Measurements from ENCODE around the gene SLC7A1. TPM values are rescaled to one million over a fixed set of nuclear protein-coding genes. Genes with fewer than 3 reads are reported as not detected.

SLC7A1 gene
- total RNA-seq, 1 donor from 2014 or later = 1.1 TPM

- ATAC-seq = no peak
- no peak for DNase-seq (ENCODE audit: low spot score)
Observed at GRCh38 chr13:29562786-29563438, 32.6 kb downstream of the SLC7A1 start.

- DNase-seq (ENCODE audit: low spot score) (no peak), ATAC-seq (peak; percentile 63)
Observed at GRCh38 chr13:29561918-29562317, 33.6 kb downstream of the SLC7A1 start.

- DNase-seq (ENCODE audit: low spot score) (no peak), ATAC-seq (no peak)
Observed at GRCh38 chr13:29556742-29557141, 38.7 kb downstream of the SLC7A1 start.

GRCh38 chr13:29551214-29551613, 44.3 kb downstream of the SLC7A1 start:
- ATAC-seq (no peak), DNase-seq (ENCODE audit: low spot score) (no peak)

- DNase-seq (ENCODE audit: low spot score) = no peak
- ATAC-seq = no peak
Observed at GRCh38 chr13:29550430-29550988, 45.0 kb downstream of the SLC7A1 start.

- ATAC-seq (peak; percentile 56), DNase-seq (ENCODE audit: low spot score) (no peak)
Observed at GRCh38 chr13:29548722-29549121, 46.8 kb downstream of the SLC7A1 start.

- DNase-seq (ENCODE audit: low spot score) (no peak), ATAC-seq (peak; percentile 50)
Observed at GRCh38 chr13:29547153-29547552, 48.3 kb downstream of the SLC7A1 start.

- DNase-seq (ENCODE audit: low spot score) (no peak), ATAC-seq (no peak)
Observed at GRCh38 chr13:29546662-29547061, 48.8 kb downstream of the SLC7A1 start.

- ATAC-seq (no peak), DNase-seq (ENCODE audit: low spot score) (no peak)
Observed at GRCh38 chr13:29545988-29546387, 49.5 kb downstream of the SLC7A1 start.

- ATAC-seq (no peak), DNase-seq (ENCODE audit: low spot score) (no peak)
Observed at GRCh38 chr13:29543230-29544215, 52.0 kb downstream of the SLC7A1 start.

GRCh38 chr13:29542381-29542780, 53.1 kb downstream of the SLC7A1 start:
- no peak for DNase-seq (ENCODE audit: low spot score)
- no peak for ATAC-seq

GRCh38 chr13:29541400-29541799, 54.1 kb downstream of the SLC7A1 start:
- DNase-seq (ENCODE audit: low spot score) = no peak
- ATAC-seq = no peak

- DNase-seq (ENCODE audit: low spot score) = no peak
- no peak for ATAC-seq
Observed at GRCh38 chr13:29540799-29541198, 54.7 kb downstream of the SLC7A1 start.

GRCh38 chr13:29540334-29540733, 55.2 kb downstream of the SLC7A1 start:
- ATAC-seq = no peak
- no peak for DNase-seq (ENCODE audit: low spot score)

GRCh38 chr13:29539856-29540255, 55.6 kb downstream of the SLC7A1 start:
- ATAC-seq (no peak), DNase-seq (ENCODE audit: low spot score) (no peak)

GRCh38 chr13:29538652-29539040, 56.8 kb downstream of the SLC7A1 start:
- ATAC-seq (no peak), DNase-seq (ENCODE audit: low spot score) (no peak)

- no peak for ATAC-seq
- no peak for DNase-seq (ENCODE audit: low spot score)
Observed at GRCh38 chr13:29537736-29538651, 57.5 kb downstream of the SLC7A1 start.

GRCh38 chr13:29536853-29537252, 58.6 kb downstream of the SLC7A1 start:
- DNase-seq (ENCODE audit: low spot score) (no peak), ATAC-seq (no peak)

GRCh38 chr13:29535663-29536655, 59.5 kb downstream of the SLC7A1 start:
- ATAC-seq (no peak), DNase-seq (ENCODE audit: low spot score) (no peak)
